GM18505 (cell line): ENCODE results near the gene TCP1.

Experiments
- ATAC-seq: cut with Tn5 transposase; IDR thresholded peaks from one replicate; pipeline ENCODE4 v1.9.1; 2021; ENCODE audit not compliant: unreplicated experiment
- POLR2A ChIP-seq: IDR thresholded peaks from 4 replicates; pipeline ENCODE4 v1.6.1; 2011; ENCODE audit warnings: borderline replicate concordance; ENCODE audit not compliant: insufficient read depth, insufficient read length; ENCODE audit errors: extremely low read depth

TCP1 gene

GRCh38 chr6:159728531-159728964, 60.9 kb downstream of the TCP1 start:
- no peak for ATAC-seq
- TF ChIP-seq POLR2A, result no peak
